Prostate gland (tissue), 2 donors: Measurements from ENCODE around the gene ITPR2.

Experiments used
- POLR2AphosphoS5 ChIP-seq: sonication (generic); formaldehyde crosslinking; IDR thresholded peaks from one replicate; pipeline ENCODE4 v1.6.1; 2017; ENCODE audit warnings: antibody characterized with exemption
- TF ChIP-seq, protein P1 (sequence below), 4 experiments: fragments of 200-600 bp in 2 of 4; fragments of 450-650 bp in 2 of 4; sonication (generic) in 2 of 4; IDR thresholded peaks; 1 replicate in 3 of 4; 2 replicates in 1 of 4; pipeline ENCODE4 v1.5.1; 2016 to 2019; ENCODE audit warnings: antibody characterized with exemption in 4 of 4, mild to moderate bottlenecking in 2 of 4, moderate library complexity in 2 of 4

DNA sequence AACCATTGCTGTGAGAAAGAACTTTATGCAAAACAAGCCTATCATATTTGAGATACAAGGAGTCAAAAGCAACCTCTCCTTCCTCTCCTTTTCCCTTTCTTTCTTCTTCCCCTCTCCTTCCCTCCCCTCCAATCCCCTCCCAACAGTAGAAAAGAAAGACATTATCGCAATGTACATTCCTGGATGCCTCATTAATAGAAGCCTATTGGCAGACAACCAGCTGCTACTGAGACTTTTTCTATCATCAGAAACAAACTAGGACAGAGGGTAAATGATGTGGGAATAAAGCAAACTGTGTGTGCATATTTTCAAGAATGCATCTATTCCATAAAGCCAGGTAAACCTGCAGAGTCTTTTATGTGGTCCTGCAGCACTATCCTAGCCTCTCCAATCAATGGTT, 237.2 kb downstream of the ITPR2 start:
- TF ChIP-seq, protein P1, sequence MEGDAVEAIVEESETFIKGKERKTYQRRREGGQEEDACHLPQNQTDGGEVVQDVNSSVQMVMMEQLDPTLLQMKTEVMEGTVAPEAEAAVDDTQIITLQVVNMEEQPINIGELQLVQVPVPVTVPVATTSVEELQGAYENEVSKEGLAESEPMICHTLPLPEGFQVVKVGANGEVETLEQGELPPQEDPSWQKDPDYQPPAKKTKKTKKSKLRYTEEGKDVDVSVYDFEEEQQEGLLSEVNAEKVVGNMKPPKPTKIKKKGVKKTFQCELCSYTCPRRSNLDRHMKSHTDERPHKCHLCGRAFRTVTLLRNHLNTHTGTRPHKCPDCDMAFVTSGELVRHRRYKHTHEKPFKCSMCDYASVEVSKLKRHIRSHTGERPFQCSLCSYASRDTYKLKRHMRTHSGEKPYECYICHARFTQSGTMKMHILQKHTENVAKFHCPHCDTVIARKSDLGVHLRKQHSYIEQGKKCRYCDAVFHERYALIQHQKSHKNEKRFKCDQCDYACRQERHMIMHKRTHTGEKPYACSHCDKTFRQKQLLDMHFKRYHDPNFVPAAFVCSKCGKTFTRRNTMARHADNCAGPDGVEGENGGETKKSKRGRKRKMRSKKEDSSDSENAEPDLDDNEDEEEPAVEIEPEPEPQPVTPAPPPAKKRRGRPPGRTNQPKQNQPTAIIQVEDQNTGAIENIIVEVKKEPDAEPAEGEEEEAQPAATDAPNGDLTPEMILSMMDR (IDR thresholded peaks at IDR 0.05), result no peak
- TF ChIP-seq POLR2AphosphoS5, result no peak
